Endometrium (tissue), 2 donors: Measurements from ENCODE around the gene NFE2L1.
"Not testable (repeated sequence)": the region's sequence is repeated elsewhere in the genome, so short reads cannot be mapped to it uniquely, and the experiment has no call there.

Source experiments
- FAIRE-seq: peaks from 2 replicates; lab custom pipeline; 2012; peaks lifted over from hg19 to GRCh38; lab: Jason Lieb, UNC
- donor health status: control.
- donor health status: control.

The NFE2L1 gene, protein sequence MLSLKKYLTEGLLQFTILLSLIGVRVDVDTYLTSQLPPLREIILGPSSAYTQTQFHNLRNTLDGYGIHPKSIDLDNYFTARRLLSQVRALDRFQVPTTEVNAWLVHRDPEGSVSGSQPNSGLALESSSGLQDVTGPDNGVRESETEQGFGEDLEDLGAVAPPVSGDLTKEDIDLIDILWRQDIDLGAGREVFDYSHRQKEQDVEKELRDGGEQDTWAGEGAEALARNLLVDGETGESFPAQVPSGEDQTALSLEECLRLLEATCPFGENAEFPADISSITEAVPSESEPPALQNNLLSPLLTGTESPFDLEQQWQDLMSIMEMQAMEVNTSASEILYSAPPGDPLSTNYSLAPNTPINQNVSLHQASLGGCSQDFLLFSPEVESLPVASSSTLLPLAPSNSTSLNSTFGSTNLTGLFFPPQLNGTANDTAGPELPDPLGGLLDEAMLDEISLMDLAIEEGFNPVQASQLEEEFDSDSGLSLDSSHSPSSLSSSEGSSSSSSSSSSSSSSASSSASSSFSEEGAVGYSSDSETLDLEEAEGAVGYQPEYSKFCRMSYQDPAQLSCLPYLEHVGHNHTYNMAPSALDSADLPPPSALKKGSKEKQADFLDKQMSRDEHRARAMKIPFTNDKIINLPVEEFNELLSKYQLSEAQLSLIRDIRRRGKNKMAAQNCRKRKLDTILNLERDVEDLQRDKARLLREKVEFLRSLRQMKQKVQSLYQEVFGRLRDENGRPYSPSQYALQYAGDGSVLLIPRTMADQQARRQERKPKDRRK

GRCh38 chr17:48047741-48048383, at the start of gene NFE2L1:
NFE2L1 (plus strand) TSS chr17:48048359; CDS start chr17:48051119, 2,760 bp downstream.
- peak; percentile 90 for FAIRE-seq

GRCh38 chr17:47999582-47999981, 48.6 kb upstream of the NFE2L1 start:
- FAIRE-seq = no peak

- FAIRE-seq = no peak
Measured at GRCh38 chr17:48001197-48001596, 47.0 kb upstream of the NFE2L1 start.

GRCh38 chr17:48001657-48002056, 46.5 kb upstream of the NFE2L1 start:
- not testable (repeated sequence) for FAIRE-seq

DNA sequence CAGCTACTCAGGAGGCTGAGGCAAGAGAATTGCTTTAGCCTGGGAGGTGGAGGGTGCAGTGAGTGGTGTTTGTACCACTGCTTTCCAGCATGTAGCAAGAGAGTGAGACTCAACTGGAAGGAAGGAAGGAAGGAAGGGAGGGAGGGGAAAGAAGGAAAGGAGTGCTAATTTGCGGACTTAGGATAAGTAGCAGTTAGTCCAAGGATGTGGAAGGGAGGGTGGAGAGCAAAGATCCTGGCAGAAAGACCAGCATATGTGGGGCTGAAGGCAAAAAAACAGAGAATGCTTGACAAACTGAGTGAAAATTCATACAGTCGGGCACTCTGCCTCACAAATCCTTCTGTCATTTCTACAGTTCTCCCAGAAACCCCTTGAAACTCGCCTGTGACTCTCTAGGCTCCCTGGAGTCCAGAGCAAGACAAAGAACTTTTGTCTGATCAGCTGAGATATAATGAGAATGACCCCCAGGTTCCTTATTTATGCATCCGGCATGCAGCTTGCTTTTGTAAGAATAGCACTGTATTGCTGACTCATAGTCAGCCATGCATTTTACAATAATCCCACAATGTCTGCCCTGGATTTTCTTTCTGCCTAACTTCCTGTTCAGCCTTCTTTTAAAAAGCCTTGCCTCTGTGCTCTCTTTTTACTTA, 45.8 kb upstream of the NFE2L1 start:
- FAIRE-seq = no peak

GRCh38 chr17:48002916-48003416, 45.2 kb upstream of the NFE2L1 start:
- no peak for FAIRE-seq

GRCh38 chr17:48003417-48004151, 44.6 kb upstream of the NFE2L1 start:
- FAIRE-seq = no peak

GRCh38 chr17:48004983-48005382, 43.2 kb upstream of the NFE2L1 start:
- FAIRE-seq = no peak

DNA sequence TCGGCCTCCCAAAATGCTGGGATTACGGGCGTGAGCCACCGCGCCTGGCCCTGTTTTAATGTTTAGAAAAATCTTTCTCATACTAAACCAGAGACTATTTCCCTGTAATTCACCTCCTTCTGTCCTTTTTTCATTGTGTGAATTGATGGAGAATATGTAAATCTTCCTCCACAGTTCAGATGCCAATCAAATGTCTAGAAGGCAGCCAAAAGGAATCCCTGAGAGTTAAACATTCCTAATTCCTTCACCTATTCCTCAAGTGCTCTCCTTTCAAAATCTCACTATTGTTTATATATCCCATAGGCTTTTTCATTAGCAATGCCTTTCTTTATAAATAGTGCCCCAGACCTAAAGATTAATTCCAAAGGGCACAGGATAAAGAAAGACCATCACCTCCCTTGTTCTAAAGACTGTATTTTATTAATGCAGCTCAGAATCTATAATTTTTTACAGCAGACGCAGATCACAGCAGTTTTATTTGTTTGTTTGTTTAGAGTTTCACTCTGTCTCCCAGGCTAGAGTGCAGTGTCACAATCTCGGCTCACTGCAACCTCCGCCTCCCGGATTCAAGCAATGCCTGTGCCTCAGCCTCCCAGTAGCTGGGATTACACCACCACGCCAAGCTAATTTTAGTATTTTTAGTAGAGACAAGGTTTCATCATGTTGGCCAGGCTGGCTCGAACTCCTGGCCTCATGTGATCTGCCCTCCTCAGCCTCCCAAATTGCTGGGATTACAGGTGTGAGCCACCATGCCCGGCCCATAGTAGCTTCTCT, 41.0 kb upstream of the NFE2L1 start:
- FAIRE-seq = no peak

GRCh38 chr17:48010193-48010592, 38.0 kb upstream of the NFE2L1 start:
- no peak for FAIRE-seq

DNA sequence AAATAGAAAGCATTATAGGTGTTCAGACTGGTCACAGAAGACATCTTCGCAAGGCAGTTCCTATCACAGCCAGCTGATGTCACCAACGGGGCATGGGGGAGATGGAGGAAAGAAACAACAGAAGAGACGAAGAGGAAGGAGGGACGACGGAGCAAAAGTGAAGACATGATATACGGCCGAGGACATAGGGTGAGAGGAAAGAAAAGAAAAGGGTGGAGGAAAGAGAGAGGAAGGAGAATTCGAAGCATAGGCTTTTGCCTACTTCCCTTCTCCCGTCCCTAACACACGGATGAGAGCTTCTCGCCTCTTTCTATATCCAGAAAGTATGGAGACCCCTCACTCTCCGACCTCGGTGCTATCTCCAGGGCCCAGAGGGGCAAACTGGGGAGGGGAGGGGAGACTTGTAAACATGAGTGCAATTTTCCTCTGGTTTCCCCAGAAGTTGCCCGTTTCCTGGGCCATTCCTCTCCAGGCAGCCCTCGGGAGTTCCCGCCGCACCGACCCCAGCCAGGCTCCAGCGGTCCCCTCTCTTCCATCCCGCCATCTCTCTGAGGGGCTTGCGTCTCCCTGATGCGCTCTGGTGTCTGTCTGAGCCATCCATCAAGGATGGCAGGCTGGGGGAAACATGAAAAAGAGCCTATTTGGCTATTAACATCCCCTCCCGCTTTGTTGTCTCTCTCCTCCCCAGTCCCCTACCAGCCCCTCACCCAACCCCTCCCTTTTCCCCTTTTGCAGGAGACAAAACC, 36.6 kb upstream of the NFE2L1 start:
- no peak for FAIRE-seq

- FAIRE-seq = no peak
Measured at GRCh38 chr17:48012151-48012520, 36.0 kb upstream of the NFE2L1 start.

GRCh38 chr17:48012654-48013053, 35.5 kb upstream of the NFE2L1 start:
- FAIRE-seq = no peak

GRCh38 chr17:48013876-48014594, 34.1 kb upstream of the NFE2L1 start:
- FAIRE-seq = no peak

DNA sequence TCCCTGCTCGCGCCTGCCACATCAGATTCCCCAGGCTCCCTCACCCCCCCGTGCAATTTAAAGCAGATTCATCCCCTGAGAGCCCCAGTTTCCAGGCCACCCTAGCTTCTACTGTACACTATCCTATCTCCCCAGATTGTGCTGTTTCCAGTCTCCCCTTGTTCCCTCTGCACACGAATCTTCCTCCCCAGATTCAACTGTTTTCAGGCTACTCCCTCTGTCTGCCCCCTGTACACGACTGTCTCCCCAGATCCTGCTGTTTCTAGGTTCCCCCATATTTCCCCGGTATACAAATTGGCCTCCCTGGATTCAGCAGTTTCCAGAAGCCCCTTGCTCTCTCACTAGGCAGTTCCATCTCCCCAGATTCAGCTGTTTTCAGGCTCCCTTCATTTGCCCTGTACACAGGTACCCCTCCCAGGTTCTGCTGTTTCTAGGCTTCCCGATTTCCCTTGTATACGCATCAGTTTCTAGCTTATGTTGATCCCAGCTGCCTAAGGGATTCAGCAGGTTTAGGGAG, 33.5 kb upstream of the NFE2L1 start:
- no peak for FAIRE-seq

DNA sequence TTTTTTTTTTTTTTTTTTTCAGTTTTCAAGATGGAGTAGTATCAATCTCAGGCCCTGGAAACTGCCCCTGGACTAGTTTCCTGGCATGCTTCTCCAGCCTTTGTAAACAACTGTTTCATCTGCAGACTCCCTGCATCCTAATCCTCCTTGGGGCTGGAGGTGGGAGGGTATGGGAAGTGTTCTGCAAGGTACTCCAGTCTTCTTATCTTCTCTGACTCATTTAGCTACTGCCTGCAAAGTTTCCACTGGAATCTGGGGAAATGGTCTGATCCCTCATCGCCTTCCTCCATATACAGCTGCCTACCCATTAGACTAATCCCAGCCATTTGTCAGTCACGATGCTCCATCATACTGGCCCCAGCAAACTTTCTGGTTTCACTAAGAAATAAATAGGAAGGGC, 32.0 kb upstream of the NFE2L1 start:
- FAIRE-seq = no peak

DNA sequence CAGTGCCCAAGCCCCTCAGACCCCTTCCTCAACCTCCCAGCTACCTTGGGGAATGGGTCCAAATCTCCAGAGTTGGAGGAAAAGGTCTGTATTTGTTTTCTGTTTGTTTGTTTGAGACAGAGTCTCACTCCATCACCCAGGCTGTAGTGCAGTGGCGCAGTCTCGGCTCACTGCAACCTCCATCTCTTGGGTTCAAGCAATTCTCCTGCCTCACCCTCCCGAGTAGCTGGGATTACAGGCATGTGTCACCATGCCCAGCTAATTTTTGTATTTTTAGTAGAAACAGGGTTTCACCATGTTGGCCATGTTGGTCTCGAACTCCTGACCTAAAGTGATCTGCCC, 30.4 kb upstream of the NFE2L1 start:
- FAIRE-seq = not testable (repeated sequence)

GRCh38 chr17:48021934-48022333, 26.2 kb upstream of the NFE2L1 start:
- FAIRE-seq = no peak

DNA sequence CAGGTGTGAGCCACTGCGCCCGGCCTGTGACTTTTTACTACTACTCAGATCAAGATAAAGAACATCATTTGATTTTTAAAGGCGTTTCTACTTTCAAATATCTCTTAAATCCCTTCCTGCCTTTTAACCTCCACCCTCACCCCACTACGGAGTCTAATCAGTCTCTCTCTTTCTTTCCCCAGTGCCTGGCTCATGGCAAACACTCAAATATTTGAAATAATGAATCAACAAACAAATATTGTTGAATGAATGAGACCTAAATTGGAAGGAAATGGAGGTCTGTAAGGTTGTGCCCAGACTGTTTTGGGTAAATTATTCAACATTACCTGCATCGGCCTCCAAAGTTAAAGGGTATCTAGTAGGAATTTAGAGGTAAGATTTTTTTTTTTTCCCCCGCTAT, 25.3 kb upstream of the NFE2L1 start:
- FAIRE-seq = no peak
